Measurements from ENCODE around the gene THSD4.
"Not testable (repeated sequence)": the region's sequence is repeated elsewhere in the genome, so short reads cannot be mapped to it uniquely, and the experiment has no call there.

Gene THSD4

GRCh38 chr15:71121442-71121841 lies 6.2 kb downstream of the THSD4 start:
- no peak for TF ChIP-seq CTCF (IDR thresholded peaks at IDR 0.05; ENCODE audit: control extremely low read depth, extremely low read depth, low read depth, missing control alignments)
- CTCF ChIA-PET: interaction anchor here (1.7 to 2.9 kb wide), 2 partner anchors 9 to 13 kb away, joined by 7 read pairs; no protein-coding TSS in a partner anchor
- POLR2A ChIA-PET: no interaction called here
- DNase-seq (ENCODE audit: extremely low spot score): no peak

DNA sequence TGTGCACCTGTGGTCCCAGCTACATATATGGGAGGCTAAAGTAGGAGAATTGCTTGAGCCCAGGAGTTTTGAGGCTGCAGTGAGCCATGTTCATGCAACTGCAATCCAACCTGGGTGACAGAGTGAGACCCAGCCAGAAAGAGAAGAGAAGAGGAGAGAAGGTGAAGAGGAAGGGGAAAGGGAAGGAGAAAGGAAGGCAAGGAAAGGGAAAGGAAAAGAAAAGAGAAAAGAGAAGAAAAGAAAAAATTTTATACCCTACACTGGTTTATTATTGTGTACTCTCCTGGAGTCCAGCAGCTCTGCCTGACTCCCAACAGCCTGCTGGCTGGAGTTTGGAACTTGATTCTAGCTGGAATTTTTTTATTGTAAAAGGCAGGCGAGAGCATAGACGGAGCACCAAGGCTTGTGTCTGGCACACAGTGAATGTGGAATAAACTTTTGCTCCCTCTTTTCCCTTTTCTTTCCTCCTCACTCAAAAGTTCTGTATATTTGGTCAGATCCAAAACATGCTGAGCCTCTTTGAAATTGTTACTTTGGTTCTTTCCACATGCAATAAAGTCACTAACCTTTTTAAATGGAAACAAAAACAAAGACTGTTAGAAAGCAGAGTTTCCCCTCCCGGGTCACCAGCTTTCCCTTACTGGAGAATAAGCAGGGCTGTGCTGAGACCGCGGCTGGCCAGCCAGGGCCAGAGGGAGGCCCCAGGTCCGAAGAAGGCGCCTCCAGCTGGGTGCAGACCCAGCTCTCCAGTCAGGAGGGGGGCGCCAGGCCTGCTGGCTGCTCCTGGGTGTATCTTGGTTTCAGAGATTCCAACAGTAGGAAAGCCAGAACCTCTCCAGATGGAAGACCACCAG lies 9.9 kb downstream of the THSD4 start:
- ChIA-PET POLR2A (no interaction called here), CTCF (no interaction called here)
- DNase-seq (ENCODE audit: extremely low spot score): no peak
- TF ChIP-seq CTCF (IDR thresholded peaks at IDR 0.05; ENCODE audit: control extremely low read depth, extremely low read depth, low read depth, missing control alignments): no peak

DNA sequence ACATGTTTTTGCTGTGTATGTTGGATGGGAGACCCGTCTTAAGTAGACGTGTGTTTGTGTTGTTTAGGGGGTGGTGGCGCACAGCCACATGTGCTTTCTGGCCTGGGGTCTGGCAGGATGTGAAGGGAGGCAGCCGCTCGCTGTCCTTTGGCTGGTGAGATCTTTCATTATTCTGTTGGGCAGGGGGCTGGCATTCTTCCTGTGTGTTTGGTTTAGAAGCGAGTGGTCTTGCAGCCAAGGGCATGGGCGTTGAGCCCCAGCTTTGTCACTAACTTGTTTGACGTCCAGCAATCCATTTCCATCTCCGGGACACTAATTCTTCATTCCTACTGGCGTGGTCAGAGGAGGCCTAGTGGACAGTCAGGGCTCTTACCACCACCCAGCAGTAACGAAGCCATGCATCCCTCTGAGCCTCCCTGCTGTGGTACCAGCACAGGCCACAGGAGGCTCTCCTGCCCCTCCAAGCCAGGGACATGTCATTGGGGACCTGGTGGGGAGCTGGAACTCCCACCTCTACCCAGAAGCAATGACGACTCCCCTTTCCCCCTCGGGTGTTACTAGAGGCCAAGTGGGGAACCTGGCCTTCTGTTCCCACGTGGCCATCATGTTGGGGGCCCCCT lies 10.7 kb downstream of the THSD4 start:
- CTCF ChIA-PET: no interaction called here
- DNase-seq (ENCODE audit: extremely low spot score): no peak
- POLR2A ChIA-PET: no interaction called here
- no peak for TF ChIP-seq CTCF (IDR thresholded peaks at IDR 0.05; ENCODE audit: control extremely low read depth, extremely low read depth, low read depth, missing control alignments)

DNA sequence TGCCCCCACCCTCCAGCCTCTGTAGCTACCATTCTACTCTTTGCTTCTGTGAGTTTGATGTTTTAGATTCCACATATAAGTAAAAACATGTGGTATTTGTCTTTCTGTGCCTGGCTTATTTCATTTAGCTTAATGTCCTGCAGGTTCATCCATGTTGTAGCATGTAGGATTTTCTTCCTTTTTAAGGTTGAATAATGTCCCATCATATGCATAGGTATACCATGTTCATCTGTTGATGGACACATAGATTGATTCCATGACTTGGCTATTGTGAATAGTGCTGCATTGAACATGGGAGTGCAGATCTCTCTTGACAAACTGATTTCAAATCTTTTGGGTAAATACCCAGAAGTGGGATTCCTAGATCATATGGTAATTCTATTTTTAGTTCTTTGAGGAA lies 11.8 kb downstream of the THSD4 start:
- POLR2A ChIA-PET: no interaction called here
- CTCF ChIA-PET: no interaction called here
- DNase-seq (ENCODE audit: extremely low spot score): no peak
- no peak for TF ChIP-seq CTCF (IDR thresholded peaks at IDR 0.05; ENCODE audit: control extremely low read depth, extremely low read depth, low read depth, missing control alignments)

- CTCF ChIA-PET: interaction anchor here (1.3 kb wide), 1 partner anchor 14 kb away, joined by 4 read pairs; no protein-coding TSS in a partner anchor
- DNase-seq (ENCODE audit: extremely low spot score); POLR2A ChIA-PET: not testable (repeated sequence)
Observed at GRCh38 chr15:71128159-71128558, 12.9 kb downstream of the THSD4 start.

- no peak for DNase-seq (ENCODE audit: extremely low spot score)
- ChIA-PET CTCF (interaction anchor here (1.3 kb wide), 1 partner anchor 15 kb away, joined by 4 read pairs; no protein-coding TSS in a partner anchor), POLR2A (no interaction called here)
- no peak for TF ChIP-seq CTCF (IDR thresholded peaks at IDR 0.05; ENCODE audit: control extremely low read depth, extremely low read depth, low read depth, missing control alignments)
Observed at GRCh38 chr15:71128939-71129562, 13.8 kb downstream of the THSD4 start.

- no peak for DNase-seq (ENCODE audit: extremely low spot score)
- CTCF ChIA-PET: interaction anchor here (2.4 kb wide), 1 partner anchor 8 kb away, joined by 7 read pairs; no protein-coding TSS in a partner anchor
- TF ChIP-seq CTCF (IDR thresholded peaks at IDR 0.05; ENCODE audit: control extremely low read depth, extremely low read depth, low read depth, missing control alignments): no peak
- POLR2A ChIA-PET: no interaction called here
Observed at GRCh38 chr15:71129669-71130068, 14.4 kb downstream of the THSD4 start.

Measured in GM10248 (cell line).